ENCODE results near the gene TUT1. TPM values are rescaled to one million over a fixed set of nuclear protein-coding genes. Genes with fewer than 3 reads are reported as not detected.
"Not testable (repeated sequence)": the region's sequence is repeated elsewhere in the genome, so short reads cannot be mapped to it uniquely, and the experiment has no call there.

TUT1 gene, protein sequence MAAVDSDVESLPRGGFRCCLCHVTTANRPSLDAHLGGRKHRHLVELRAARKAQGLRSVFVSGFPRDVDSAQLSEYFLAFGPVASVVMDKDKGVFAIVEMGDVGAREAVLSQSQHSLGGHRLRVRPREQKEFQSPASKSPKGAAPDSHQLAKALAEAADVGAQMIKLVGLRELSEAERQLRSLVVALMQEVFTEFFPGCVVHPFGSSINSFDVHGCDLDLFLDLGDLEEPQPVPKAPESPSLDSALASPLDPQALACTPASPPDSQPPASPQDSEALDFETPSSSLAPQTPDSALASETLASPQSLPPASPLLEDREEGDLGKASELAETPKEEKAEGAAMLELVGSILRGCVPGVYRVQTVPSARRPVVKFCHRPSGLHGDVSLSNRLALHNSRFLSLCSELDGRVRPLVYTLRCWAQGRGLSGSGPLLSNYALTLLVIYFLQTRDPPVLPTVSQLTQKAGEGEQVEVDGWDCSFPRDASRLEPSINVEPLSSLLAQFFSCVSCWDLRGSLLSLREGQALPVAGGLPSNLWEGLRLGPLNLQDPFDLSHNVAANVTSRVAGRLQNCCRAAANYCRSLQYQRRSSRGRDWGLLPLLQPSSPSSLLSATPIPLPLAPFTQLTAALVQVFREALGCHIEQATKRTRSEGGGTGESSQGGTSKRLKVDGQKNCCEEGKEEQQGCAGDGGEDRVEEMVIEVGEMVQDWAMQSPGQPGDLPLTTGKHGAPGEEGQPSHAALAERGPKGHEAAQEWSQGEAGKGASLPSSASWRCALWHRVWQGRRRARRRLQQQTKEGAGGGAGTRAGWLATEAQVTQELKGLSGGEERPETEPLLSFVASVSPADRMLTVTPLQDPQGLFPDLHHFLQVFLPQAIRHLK
- polyA plus RNA-seq (ENCODE audit: insufficient read length in 4 of 4), result 10 to 100 TPM; 19.7 to 28.5 (median 22.7) TPM

- peak; percentile 96 to 99 (median 98) for DNase-seq (ENCODE audit: low read depth in 4 of 4, low spot score in 2 of 4)
These were observed at the start of gene TUT1 for GRCh38 chr11:62591448-62592145. TUT1 (minus strand) TSS chr11:62591523; CDS start chr11:62591485, 38 bp downstream.

- DNase-seq (ENCODE audit: low read depth in 4 of 4, low spot score in 2 of 4), result no peak
These were observed 41.2 kb upstream of the TUT1 start for GRCh38 chr11:62632492-62632891.

- DNase-seq (ENCODE audit: low read depth in 4 of 4, low spot score in 2 of 4), result no peak
These were observed 36.4 kb upstream of the TUT1 start for GRCh38 chr11:62627713-62628112.

DNA sequence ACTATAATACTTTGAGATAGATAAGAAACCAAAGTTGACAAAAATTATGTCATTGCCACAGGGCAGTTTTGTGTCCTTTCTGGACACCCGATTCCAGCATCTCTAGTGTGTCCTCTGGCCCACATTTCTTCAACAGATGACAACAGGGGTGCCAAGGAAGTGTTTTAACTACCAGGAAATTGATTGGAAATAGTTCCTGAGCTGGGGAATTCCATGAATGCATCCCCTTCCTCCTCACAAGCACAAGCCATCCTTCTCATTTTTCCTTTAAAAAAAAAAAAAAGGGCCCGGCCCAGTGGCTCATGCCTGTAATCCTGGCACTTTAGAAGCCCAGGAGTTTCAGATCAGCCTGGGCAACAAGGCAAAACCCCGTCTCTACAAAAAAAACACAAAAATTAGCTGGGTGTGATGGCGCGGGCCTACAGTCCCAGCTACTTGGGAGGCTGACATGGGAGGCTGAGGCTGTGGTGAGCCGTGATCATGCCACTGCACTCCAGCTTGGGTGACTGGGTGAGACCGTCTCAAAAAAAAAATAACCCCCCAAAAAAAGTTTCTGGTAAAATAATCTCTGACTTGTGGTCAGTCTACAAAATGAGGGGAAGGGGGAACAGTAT lies 31.3 kb upstream of the TUT1 start:
- DNase-seq (ENCODE audit: low read depth in 4 of 4, low spot score in 2 of 4), result no peak

DNA sequence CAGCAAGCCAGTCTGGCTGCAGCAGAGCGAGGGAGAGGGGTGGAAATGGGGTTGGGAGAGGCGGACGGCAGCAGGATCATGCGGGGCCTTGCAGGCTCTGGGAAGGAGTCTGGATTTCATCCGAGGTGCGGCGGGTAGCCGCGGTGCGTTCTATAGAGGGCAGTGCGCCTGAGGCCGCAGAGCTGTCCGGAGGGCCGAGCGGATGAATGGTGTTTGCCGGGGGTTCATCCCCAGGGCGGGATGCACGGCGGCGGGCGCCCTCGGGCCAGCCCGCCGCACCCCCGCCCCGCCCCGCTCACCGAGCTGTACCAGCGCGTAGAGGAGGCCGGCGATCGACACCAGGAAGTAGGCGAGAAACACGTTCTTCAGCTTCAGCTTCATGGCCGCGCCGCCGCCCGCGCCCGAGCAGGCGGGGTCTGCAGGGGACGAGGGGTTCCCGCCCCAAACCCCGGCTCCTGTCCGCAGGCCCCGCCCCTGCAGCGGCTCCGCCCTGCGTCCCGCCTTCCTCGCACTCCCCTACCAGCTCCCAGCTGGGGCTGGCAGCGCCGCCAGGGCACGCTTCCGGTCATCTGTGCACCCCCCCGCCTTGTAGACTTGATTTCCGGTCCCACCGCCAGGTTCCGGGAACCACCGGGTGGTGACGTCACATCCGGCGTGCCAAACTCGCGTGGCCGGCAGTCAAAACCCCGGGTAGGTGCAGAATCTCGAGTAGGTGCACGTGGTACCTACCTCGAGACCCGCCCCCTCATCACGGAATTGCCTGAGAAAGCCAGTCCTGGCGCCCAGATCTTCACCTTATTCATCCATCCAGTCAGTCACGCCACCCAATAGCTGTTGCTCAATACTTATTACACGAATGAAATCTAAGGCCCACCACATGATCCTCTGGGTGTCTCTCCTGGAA lies 30.5 kb upstream of the TUT1 start, which contains the start of gene B3GAT3:
B3GAT3 (minus strand) TSS at position 420 of the 904 bp plus-strand sequence; CDS start at position 381, 39 bp downstream.
- DNase-seq (ENCODE audit: low read depth in 4 of 4, low spot score in 2 of 4), result peak in 3 of 4 donors; percentile 68 to 92 (median 84)

DNA sequence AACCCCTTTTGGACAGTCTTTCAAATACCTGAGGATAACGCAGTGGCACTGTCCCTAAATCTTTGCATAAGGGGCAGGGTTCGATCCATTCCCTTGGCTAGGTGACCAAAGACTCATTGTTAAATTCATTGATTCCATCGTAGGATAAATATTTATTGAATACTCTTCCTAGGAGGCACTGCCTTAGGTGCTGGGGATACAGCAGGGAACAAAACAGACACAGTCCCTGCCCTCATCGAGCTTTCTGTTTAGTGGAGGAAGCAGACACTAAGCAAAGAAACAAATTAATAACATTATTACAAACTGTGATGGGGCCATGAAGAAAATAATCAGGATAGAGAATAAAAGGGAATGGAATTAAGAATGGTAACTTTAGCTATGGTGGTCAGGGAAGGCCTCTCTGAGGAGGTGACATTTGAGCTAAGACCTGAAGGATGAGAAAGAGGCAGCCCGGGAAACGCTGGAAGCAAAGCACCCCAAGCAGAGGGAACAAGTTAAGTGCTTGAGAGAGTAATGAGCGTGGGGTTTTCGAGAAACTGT lies 29.8 kb upstream of the TUT1 start:
- DNase-seq (ENCODE audit: low read depth in 4 of 4, low spot score in 2 of 4), result no peak

DNA sequence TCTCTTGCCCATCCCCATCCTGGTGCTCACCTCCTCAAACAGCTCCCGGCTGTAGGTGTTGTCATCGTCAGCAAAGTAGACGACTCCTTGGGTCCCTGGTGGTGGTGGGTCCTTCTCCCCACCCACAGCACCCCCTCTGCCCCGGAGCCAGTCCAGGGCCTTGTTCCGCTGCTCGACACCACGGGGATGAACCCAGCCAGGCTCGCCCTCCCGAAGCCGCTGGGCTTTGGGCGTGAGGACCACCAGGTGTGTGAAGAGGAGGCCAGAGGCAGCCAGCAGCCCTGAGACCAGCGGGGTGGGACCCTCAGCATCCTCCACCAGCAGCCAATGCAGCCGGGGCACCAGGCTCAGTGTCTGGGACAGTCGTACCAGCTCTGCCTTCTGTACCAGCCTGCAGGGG lies 25.6 kb upstream of the TUT1 start:
- not testable (repeated sequence) for DNase-seq (ENCODE audit: low read depth in 4 of 4, low spot score in 2 of 4)

DNA sequence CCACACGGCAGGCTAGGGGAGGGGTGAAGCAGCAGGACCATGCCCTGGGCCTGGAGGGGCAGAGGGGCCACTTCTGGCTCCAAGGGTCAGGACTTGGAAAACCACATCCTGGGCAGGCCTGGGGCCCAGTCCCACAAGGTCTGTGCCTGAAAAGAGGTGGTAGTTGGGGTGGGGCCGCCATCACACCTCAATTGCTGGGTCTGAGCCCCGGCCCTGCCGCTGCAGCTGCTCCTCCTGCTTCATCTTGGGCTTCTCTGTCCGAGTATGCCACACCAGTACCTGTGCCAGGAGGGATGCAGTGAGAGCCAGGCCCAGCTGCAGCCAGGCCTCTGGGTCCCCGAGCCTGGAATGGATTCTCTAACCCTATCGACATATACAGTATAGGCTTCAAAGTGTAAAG lies 24.2 kb upstream of the TUT1 start:
- no peak for DNase-seq (ENCODE audit: low read depth in 4 of 4, low spot score in 2 of 4)

DNA sequence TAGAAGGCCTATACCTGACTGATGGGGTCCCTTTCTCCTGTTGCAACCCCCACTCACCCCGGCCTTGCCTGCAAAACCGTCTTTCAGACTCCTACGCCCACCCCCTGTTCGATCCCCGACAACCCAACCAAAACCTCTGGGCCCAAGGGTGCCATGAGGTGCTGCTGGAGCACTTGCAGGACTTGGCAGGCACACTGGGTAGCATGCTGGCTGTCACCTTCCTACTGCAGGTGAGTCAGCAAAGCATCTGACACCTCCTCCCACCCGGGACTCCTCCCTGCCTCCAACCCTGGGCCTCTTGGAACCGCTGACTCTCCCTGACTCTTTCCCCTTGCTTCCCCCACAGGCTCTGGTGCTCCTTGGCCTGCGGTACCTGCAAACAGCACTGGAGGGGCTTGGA lies 23.0 kb upstream of the TUT1 start:
- no peak for DNase-seq (ENCODE audit: low read depth in 4 of 4, low spot score in 2 of 4)

- DNase-seq (ENCODE audit: low read depth in 4 of 4, low spot score in 2 of 4), result no peak
These were observed 22.0 kb upstream of the TUT1 start for GRCh38 chr11:62613291-62613778.

DNA sequence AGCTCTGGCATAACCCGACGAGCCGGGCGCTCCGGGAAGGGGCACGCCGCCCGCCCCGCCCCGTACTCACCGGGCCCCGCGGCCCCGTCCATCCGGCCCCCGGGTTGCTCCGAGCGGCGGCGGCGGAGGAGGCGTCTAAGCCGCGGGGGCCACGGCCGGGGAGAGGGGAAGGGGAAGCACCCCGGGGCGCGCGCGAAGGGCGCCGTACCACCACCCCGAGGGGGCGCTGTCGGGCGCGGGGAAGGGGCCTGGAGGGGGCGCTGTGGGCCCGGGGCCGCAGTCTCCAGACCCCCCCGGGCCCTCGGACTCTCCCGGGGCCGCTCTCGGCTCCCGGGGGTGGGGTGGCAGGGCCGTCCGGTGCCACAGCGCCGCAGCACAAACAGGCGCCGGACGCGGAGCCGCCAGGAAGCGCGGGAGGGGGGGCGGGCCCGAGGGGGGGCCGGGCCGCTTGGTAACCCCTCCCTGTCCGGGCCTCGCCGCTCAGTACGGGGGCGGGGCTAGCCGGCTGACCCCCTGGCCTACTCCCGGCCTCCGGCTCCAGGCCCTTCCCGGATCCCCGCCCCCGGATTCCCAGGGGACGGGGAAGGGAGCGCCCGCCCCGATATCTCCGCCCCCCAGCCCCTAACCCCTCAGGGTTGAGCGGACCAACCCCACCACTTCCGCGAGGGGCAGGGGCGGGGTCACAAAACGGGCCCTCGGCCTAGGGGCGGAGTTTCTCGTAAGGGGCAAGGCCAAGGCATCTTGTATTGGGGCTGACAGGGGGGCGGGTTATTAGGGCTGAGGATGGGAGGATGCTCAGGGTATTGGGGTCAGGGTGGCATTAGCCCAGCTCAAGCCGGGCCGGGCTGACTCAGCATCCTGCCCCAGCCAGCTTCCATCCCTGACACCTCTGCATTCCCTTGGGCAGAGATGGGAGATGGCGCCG lies 21.3 kb upstream of the TUT1 start, which contains the start of the genes EML3 and ROM1:
EML3 (minus strand) TSS at position 410 of the 925 bp plus-strand sequence; CDS start at position 92, 318 bp downstream.
ROM1 (plus strand) TSS at position 892 of the 925 bp plus-strand sequence; CDS start at position 917, 25 bp downstream.
- DNase-seq (ENCODE audit: low read depth in 4 of 4, low spot score in 2 of 4), result peak in 1 of 4 donors; percentile 70

DNA sequence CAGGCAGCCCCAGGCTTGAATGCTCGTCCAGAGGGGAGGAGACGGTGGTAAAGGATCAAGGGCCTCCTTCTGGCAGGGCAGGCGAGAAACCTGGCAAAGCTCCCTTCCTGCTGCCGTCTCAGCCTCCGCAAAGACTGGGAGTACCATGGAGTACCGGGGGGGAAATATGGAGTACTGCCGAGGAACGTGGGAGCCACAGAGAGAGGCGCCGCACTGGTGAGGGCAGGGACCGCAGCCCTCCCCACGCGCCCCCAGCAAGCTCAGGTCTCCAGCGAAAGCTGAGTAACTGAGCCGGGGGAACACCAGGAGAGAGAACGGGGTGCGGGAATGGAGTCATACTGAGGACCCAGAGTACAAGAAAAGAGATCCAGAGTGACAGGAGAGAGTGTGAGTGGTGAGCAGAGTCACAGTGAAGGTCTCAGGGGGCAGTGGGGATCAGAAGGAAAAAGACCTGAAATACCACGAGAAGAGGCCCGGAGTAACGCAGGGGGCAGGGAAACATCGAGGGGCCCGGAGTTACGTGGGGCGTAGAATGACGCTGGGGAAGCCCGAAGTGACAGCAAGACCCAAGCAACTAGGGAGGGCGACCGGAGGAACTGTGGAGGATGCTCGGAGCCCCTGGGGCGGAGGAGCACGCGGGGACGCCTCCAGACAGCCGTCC lies 20.5 kb upstream of the TUT1 start:
- peak in 1 of 4 donors; percentile 24 for DNase-seq (ENCODE audit: low read depth in 4 of 4, low spot score in 2 of 4)

GRCh38 chr11:62610814-62611704 lies 19.7 kb upstream of the TUT1 start:
- no peak for DNase-seq (ENCODE audit: low read depth in 4 of 4, low spot score in 2 of 4)

- DNase-seq (ENCODE audit: low read depth in 4 of 4, low spot score in 2 of 4), result no peak
These were observed 19.1 kb upstream of the TUT1 start for GRCh38 chr11:62610403-62610802.

DNA sequence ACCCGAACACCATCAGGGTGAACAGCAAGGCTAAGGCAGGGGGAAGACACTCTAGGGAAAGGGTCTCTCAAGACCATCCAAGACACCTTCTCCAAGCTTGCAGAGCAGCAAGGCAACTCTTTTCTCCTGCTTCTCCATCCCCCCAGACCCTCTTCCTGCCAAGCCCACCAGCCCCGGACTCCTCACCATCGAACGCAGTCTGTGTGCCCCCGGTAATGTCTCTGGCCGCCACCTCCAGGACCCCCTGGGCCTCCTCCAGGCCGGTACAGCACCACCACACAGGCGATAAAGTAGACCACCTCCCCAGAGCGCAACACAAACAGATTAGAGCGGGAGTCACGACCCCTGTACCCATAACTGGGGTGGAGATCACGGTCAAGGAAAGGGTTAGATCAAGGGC lies 17.5 kb upstream of the TUT1 start:
- DNase-seq (ENCODE audit: low read depth in 4 of 4, low spot score in 2 of 4), result no peak

- no peak for DNase-seq (ENCODE audit: low read depth in 4 of 4, low spot score in 2 of 4)
These were observed 16.4 kb upstream of the TUT1 start for GRCh38 chr11:62607714-62608113.

All from left renal cortex interstitium (tissue), 4 donors.